ENCODE measurements around the gene ATXN7L3.
"Not testable (repeated sequence)": the region's sequence is repeated elsewhere in the genome, so short reads cannot be mapped to it uniquely, and the experiment has no call there.

ATXN7L3 gene

GRCh38 chr17:44199553-44200477 lies at the start of gene ATXN7L3:
ATXN7L3 (minus strand) TSS chr17:44199884; CDS start chr17:44198070, 1,814 bp downstream.
- H3K27ac Mint-ChIP-seq, result peak within 1 kb of the TSS; percentile 92

DNA sequence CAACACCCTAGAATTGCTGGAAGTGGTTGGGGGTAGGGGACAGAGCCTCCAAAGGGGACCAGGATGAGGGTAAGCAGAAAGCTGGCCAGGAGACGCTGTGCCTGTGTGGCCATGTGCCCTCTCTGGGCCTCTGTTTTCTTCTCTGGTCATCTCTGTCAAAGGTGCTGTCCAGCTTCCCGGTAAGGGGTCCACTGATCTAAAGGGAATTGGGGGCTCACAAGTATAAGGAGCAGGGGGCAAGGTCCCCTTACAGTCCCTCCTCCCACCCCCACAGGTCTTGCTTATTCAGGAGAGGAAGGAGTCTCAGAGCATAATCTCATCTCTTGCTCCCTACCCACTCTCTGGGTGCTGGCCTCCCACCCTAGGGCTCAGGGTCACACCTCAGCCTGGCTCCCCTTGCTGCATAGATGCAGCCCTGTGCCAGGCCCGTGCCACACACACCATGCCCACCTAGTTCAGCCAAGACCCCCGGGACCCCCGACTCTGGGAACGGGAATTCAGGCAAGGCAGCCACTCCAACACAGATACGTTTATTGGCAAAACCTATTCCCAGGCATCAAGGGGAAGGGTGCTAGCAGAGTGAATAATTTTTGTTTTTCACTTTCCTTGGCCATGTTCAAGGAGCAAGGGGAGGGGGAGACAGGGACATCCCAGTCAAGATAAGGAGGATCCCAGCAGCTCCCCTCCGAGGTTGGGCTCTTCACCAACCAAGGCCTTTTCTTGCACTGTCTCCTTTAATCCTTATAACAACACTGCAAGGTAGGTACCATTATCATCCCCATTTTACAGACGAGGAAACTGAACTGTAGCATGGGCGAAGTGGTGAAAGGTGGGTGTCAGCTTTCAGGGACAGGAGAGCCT lies 48.4 kb upstream of the ATXN7L3 start:
- no peaks in the 10 kb centered on the region for H3K36me3 Mint-ChIP-seq
- no peaks in the 10 kb centered on the region for H3K27me3 Mint-ChIP-seq
- no peak overlapping the region for H3K27ac Mint-ChIP-seq
- no peaks in the 10 kb centered on the region for H3K9me3 Mint-ChIP-seq (ENCODE audit: low read depth)
- no peak overlapping the region for H3K4me3 Mint-ChIP-seq
- H3K4me1 Mint-ChIP-seq (ENCODE audit: low read depth), result peaks cover 45% of the 10 kb centered on the region

More at GRCh38 chr17:44199553-44200477, at the start of gene ATXN7L3:
- Mint-ChIP-seq H3K4me1 (ENCODE audit: low read depth) (peaks cover 43% of the 10 kb centered on the region), H3K36me3 (no peaks in the 10 kb centered on the region), H3K9me3 (ENCODE audit: low read depth) (no peaks in the 10 kb centered on the region), H3K27me3 (no peaks in the 10 kb centered on the region), H3K4me3 (peak within 1 kb of the TSS; percentile 92)

DNA sequence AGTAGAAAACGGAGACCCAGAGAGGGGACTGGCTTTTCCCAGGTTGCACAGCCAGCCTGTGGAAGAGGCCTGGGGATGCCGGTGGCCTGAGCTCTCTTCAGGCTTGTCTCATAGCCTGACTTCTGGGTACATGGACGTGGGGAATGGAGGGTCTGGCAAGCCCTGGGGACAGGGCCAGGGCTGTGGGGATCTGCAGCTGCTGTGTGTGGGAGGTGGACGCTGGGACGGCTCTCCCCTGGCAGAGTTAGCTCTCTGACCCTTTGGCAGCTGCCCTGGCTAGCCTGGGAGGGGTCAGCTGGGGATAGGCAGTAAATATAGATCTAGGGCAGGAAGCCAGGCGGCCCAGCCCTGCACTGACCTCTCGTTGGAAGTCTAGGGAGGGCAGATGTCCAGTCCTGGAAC lies 47.8 kb upstream of the ATXN7L3 start:
- H3K27me3 Mint-ChIP-seq, result no peaks in the 10 kb centered on the region
- peaks cover 45% of the 10 kb centered on the region for H3K4me1 Mint-ChIP-seq (ENCODE audit: low read depth)
- H3K27ac Mint-ChIP-seq, result peak overlapping the region; percentile 85
- no peaks in the 10 kb centered on the region for H3K9me3 Mint-ChIP-seq (ENCODE audit: low read depth)
- no peaks in the 10 kb centered on the region for H3K36me3 Mint-ChIP-seq
- H3K4me3 Mint-ChIP-seq, result no peak overlapping the region

DNA sequence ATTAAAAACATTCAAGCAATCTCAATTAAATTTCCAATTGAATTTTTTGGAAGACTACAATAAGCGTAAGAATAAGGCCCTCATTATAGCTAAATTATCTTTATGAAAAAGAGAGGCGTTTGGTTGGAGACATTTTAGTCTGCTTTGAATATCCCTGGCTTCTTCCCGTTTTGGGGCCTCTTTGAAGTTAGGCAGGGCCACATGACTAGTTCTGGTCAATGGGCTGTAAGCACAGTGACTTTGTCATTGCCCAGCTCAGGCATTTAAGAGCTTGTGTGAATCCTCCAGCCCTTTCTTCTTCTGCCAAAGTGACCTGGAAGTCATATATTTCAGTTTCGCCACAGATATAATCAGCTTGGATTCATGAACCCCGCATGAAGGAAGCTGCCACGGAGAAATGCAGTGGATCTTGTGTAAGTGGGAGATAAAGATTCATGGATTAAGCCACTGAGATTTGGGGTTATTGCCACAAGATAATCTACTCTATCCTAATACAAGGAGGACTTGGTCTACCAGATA lies 41.5 kb upstream of the ATXN7L3 start:
- Mint-ChIP-seq H3K27ac (no peak overlapping the region), H3K9me3 (ENCODE audit: low read depth) (no peaks in the 10 kb centered on the region), H3K27me3 (no peaks in the 10 kb centered on the region), H3K4me3 (no peak overlapping the region), H3K36me3 (no peaks in the 10 kb centered on the region), H3K4me1 (ENCODE audit: low read depth) (peaks cover 12% of the 10 kb centered on the region)

DNA sequence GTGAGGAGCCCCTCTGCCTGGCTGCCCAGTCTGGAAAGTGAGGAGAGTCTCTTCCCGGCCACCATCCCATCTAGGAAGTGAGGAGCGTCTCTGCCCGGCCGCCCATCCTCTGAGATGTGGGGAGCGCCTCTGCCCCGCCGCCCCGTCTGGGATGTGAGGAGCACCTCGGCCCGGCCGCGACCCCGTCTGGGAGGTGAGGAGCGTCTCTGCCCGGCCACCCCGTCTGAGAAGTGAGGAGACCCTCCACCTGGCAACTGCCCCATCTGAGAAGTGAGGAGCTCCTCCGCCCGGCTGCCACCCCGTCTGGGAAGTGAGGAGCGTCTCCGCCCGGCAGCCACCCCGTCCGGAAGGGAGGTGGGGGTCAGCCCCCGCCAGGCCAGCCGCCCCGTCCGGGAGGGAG lies 38.2 kb upstream of the ATXN7L3 start:
- H3K36me3 Mint-ChIP-seq; H3K27ac Mint-ChIP-seq; H3K9me3 Mint-ChIP-seq (ENCODE audit: low read depth); H3K4me3 Mint-ChIP-seq; H3K27me3 Mint-ChIP-seq; H3K4me1 Mint-ChIP-seq (ENCODE audit: low read depth): not testable (repeated sequence)

DNA sequence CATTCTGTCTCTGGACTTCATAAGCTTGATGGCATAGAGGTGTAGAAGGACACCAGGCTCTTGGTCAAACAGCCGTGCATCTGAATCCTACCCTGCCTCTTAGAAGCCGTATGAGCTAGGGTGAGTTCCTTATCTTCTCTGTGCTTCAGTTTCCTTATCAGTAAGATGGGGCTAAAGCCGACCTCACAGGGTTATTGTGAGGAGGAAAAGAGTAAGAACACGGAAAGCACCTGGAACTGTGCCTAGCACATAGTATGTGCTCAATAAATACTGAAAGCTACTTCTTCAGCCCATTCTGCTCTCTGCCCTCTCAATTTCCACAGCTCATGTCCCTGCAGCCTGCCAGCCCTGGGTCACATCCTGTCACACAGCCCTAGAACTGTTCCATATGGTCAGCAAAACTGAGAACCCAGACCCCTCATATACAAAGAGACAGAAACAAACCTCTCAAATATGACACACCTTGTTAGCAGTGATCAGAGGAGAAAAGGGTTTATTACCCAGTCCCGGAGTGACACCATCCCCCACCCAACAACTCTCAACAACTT lies 36.8 kb upstream of the ATXN7L3 start:
- no peaks in the 10 kb centered on the region for H3K9me3 Mint-ChIP-seq (ENCODE audit: low read depth)
- no peak overlapping the region for H3K4me3 Mint-ChIP-seq
- H3K27ac Mint-ChIP-seq, result no peak overlapping the region
- H3K4me1 Mint-ChIP-seq (ENCODE audit: low read depth), result peaks cover 6% of the 10 kb centered on the region
- H3K36me3 Mint-ChIP-seq, result no peaks in the 10 kb centered on the region
- H3K27me3 Mint-ChIP-seq, result no peaks in the 10 kb centered on the region

DNA sequence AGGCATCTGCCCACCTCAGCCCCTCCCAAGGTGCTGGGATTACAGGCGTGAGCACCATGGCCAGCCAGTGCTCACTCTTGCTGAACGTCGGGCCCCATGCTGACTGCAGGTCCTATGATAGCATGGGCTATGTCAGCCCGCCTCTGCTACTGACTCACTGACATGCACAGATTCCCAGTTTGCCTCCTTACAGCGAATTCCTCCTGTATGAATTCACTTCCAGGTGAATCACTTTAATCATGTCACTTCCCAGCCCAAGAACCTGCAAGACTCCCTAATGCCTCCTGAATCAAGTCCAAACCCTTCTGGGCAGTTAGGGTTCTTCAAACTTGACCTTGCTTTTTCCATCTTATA lies 35.9 kb upstream of the ATXN7L3 start:
- Mint-ChIP-seq H3K4me3 (no peak overlapping the region), H3K27me3 (no peaks in the 10 kb centered on the region), H3K27ac (no peak overlapping the region), H3K4me1 (ENCODE audit: low read depth) (peaks cover 6% of the 10 kb centered on the region), H3K36me3 (no peaks in the 10 kb centered on the region), H3K9me3 (ENCODE audit: low read depth) (no peaks in the 10 kb centered on the region)

GRCh38 chr17:44233582-44233981 lies 33.9 kb upstream of the ATXN7L3 start:
- Mint-ChIP-seq H3K4me3 (no peak overlapping the region), H3K9me3 (ENCODE audit: low read depth) (no peaks in the 10 kb centered on the region), H3K27ac (no peak overlapping the region)

DNA sequence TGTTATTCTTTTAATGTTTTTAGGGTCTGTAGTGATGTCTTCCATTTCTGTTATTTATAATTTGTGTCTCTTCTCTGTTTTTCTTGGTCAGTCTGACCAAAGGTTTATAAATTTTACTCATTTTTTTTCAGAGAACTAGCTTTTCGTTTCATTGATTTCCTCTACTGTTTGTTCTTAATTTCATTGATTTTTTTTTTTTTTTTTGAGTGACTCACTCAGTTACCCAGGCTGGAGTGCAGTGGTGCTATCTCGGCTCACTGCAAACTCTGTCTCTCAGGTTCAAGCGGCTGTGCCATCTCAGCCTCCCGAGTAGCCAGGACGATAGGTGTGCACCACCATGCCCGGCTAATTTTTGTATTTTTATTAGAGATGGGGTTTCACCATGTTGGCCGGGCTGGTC lies 32.4 kb upstream of the ATXN7L3 start:
- H3K27ac Mint-ChIP-seq, result no peak overlapping the region
- peaks cover 6% of the 10 kb centered on the region for H3K4me1 Mint-ChIP-seq (ENCODE audit: low read depth)
- no peaks in the 10 kb centered on the region for H3K36me3 Mint-ChIP-seq
- H3K9me3 Mint-ChIP-seq (ENCODE audit: low read depth), result no peaks in the 10 kb centered on the region
- no peaks in the 10 kb centered on the region for H3K27me3 Mint-ChIP-seq
- H3K4me3 Mint-ChIP-seq, result no peak overlapping the region

More at GRCh38 chr17:44233582-44233981, 33.9 kb upstream of the ATXN7L3 start:
- Mint-ChIP-seq H3K36me3 (no peaks in the 10 kb centered on the region), H3K4me1 (ENCODE audit: low read depth) (peaks cover 6% of the 10 kb centered on the region), H3K27me3 (no peaks in the 10 kb centered on the region)

GRCh38 chr17:44230140-44230539 lies 30.5 kb upstream of the ATXN7L3 start:
- Mint-ChIP-seq H3K36me3 (no peaks in the 10 kb centered on the region), H3K27ac (no peak overlapping the region), H3K4me3 (no peak overlapping the region), H3K27me3 (no peaks in the 10 kb centered on the region), H3K9me3 (ENCODE audit: low read depth) (no peaks in the 10 kb centered on the region), H3K4me1 (ENCODE audit: low read depth) (peaks cover 3% of the 10 kb centered on the region)

DNA sequence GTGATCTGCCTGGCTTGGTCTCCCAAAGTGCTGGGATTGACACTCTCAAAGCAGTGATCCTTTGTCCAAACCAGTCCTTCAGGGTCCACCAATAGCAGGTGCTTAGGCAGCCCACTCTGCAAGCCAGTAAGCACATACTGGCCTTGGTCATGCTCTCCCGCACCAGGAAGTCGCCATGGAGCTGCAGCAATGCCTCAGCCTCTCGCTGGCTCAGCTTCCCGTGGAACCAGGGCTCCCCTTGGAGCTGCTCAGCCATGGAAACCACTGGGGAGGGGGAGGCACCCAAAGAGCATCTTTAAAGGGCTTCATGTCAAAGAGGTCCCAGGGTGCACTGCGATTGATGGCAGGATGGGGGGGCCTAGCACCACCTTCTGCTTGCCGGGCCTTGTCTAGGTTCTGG lies 29.4 kb upstream of the ATXN7L3 start:
- H3K27ac Mint-ChIP-seq, result no peak overlapping the region

GRCh38 chr17:44223541-44224071 lies 23.9 kb upstream of the ATXN7L3 start:
- Mint-ChIP-seq H3K36me3 (no peaks in the 10 kb centered on the region), H3K9me3 (ENCODE audit: low read depth) (no peaks in the 10 kb centered on the region), H3K4me1 (ENCODE audit: low read depth) (peaks cover 11% of the 10 kb centered on the region), H3K27me3 (no peaks in the 10 kb centered on the region), H3K4me3 (no peak overlapping the region), H3K27ac (peak overlapping the region; percentile 50)

More for the DNA sequence above, 29.4 kb upstream of the ATXN7L3 start:
- H3K36me3 Mint-ChIP-seq, result no peaks in the 10 kb centered on the region
- no peak overlapping the region for H3K4me3 Mint-ChIP-seq
- no peaks in the 10 kb centered on the region for H3K27me3 Mint-ChIP-seq
- H3K4me1 Mint-ChIP-seq (ENCODE audit: low read depth), result no peaks in the 10 kb centered on the region
- H3K9me3 Mint-ChIP-seq (ENCODE audit: low read depth), result no peaks in the 10 kb centered on the region

- peaks cover 13% of the 10 kb centered on the region for H3K4me1 Mint-ChIP-seq (ENCODE audit: low read depth)
- no peaks in the 10 kb centered on the region for H3K9me3 Mint-ChIP-seq (ENCODE audit: low read depth)
- H3K27ac Mint-ChIP-seq, result peak overlapping the region; percentile 93
- H3K4me3 Mint-ChIP-seq, result peak overlapping the region; percentile 93
- no peaks in the 10 kb centered on the region for H3K27me3 Mint-ChIP-seq
- no peaks in the 10 kb centered on the region for H3K36me3 Mint-ChIP-seq
Observed at GRCh38 chr17:44222112-44222869, 22.6 kb upstream of the ATXN7L3 start.

- Mint-ChIP-seq H3K4me3 (peak overlapping the region; percentile 93), H3K27me3 (no peaks in the 10 kb centered on the region), H3K9me3 (ENCODE audit: low read depth) (no peaks in the 10 kb centered on the region), H3K4me1 (ENCODE audit: low read depth) (peaks cover 16% of the 10 kb centered on the region), H3K27ac (peak overlapping the region; percentile 93), H3K36me3 (peaks cover under 1% of the 10 kb centered on the region)
Observed at GRCh38 chr17:44221862-44222111, 22.1 kb upstream of the ATXN7L3 start.

Data from activated naive CD8-positive, alpha-beta T cell (primary cell).